ENCODE results near the gene ACOT8. TPM values are rescaled to one million over a fixed set of nuclear protein-coding genes. Genes with fewer than 3 reads are reported as not detected.

The ACOT8 gene
- total and polyA plus RNA-seq, 4 donors = 24.7 to 34.3 (median 31.9) TPM

DNA sequence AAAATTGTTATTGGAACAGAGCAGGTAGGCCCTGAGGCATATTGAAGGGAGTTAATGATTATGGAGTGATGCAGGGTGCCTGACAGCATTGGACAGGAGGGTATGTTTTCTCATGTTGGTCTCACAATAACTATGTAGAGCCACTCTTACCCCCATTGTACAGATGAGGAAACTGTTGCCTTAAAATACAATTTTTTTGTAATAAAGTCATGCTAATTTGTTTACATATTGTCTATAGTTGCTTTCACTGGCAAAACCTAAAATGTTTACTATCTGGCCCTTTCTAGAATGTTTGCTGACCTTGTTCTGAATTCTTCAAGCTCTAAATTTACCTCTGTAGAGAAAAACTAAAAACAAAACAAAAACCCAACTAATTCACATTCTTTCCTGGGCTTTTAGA, 5.7 kb downstream of the ACOT8 start:
- no peak for DNase-seq
- H3K9ac ChIP-seq (ENCODE audit: insufficient read depth in 1 of 2, low read length in 2 of 2) = no peak overlapping the region
- no peak for ATAC-seq (ENCODE audit: insufficient read depth, low FRiP score)
- peaks cover 2 to 25% (median 14%) of the 10 kb centered on the region in 4 donors for H3K36me3 ChIP-seq (ENCODE audit: control insufficient read depth in 4 of 4, insufficient read depth in 4 of 4, low read length in 4 of 4)
- no peak overlapping the region for H3K27ac ChIP-seq (ENCODE audit: low read depth in 1 of 2, low read length in 1 of 2)
- TF ChIP-seq, protein P1, sequence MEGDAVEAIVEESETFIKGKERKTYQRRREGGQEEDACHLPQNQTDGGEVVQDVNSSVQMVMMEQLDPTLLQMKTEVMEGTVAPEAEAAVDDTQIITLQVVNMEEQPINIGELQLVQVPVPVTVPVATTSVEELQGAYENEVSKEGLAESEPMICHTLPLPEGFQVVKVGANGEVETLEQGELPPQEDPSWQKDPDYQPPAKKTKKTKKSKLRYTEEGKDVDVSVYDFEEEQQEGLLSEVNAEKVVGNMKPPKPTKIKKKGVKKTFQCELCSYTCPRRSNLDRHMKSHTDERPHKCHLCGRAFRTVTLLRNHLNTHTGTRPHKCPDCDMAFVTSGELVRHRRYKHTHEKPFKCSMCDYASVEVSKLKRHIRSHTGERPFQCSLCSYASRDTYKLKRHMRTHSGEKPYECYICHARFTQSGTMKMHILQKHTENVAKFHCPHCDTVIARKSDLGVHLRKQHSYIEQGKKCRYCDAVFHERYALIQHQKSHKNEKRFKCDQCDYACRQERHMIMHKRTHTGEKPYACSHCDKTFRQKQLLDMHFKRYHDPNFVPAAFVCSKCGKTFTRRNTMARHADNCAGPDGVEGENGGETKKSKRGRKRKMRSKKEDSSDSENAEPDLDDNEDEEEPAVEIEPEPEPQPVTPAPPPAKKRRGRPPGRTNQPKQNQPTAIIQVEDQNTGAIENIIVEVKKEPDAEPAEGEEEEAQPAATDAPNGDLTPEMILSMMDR (IDR thresholded peaks at IDR 0.05; ENCODE audit: control extremely low read depth, extremely low read depth) = no peak
- peaks cover 0 to 6% (median 0%) of the 10 kb centered on the region in 4 donors for H3K9me3 ChIP-seq (ENCODE audit: control insufficient read depth in 4 of 4, insufficient read depth in 3 of 4, low read length in 3 of 4)
- H3K27me3 ChIP-seq (ENCODE audit: control insufficient read depth in 3 of 3, insufficient read depth in 3 of 3, low read length in 2 of 3) = no peaks in the 10 kb centered on the region
- peaks cover 0 to 12% (median 8%) of the 10 kb centered on the region in 5 donors for H3K4me1 ChIP-seq (ENCODE audit: control insufficient read depth in 5 of 5, insufficient read depth in 5 of 5, low read length in 5 of 5)
- H3K4me3 ChIP-seq = no peak overlapping the region

DNA sequence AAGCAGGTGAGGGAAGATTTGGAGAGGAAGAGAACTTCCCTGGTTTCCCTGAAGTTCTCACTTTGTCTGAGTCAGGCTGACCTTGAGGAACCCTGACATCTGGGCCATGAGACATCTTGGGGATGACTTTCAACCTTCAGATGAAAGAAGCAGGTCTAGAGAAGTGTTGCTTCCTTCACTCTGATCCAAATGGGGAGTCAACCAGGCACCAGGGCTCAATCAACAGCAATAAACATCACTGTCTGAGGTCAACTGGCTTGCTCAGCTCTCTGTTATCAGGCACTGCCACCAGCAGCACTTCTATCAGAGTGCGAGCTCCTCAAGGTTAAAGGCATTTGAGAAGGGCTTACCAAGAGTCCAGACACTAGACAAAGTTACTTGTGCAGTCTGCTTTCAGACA, 6.3 kb downstream of the ACOT8 start:
- DNase-seq = no peak
- peaks cover 0 to 6% (median 0%) of the 10 kb centered on the region in 4 donors for H3K9me3 ChIP-seq (ENCODE audit: control insufficient read depth in 4 of 4, insufficient read depth in 3 of 4, low read length in 3 of 4)
- peaks cover 0 to 8% (median 3%) of the 10 kb centered on the region in 5 donors for H3K4me1 ChIP-seq (ENCODE audit: control insufficient read depth in 5 of 5, insufficient read depth in 5 of 5, low read length in 5 of 5)
- no peaks in the 10 kb centered on the region for H3K27me3 ChIP-seq (ENCODE audit: control insufficient read depth in 3 of 3, insufficient read depth in 3 of 3, low read length in 2 of 3)
- H3K4me3 ChIP-seq = no peak overlapping the region
- peaks cover 7 to 30% (median 15%) of the 10 kb centered on the region in 4 donors for H3K36me3 ChIP-seq (ENCODE audit: control insufficient read depth in 4 of 4, insufficient read depth in 4 of 4, low read length in 4 of 4)
- no peak overlapping the region for H3K9ac ChIP-seq (ENCODE audit: insufficient read depth in 1 of 2, low read length in 2 of 2)
- 45 to 93% methylated on average over 1 of the region's 1 CpG for WGBS, 2 donors
- TF ChIP-seq, protein P1 (IDR thresholded peaks at IDR 0.05; ENCODE audit: control extremely low read depth, extremely low read depth) = no peak
- no peak for ATAC-seq (ENCODE audit: insufficient read depth, low FRiP score)
- H3K27ac ChIP-seq (ENCODE audit: low read depth in 1 of 2, low read length in 1 of 2) = no peak overlapping the region

DNA sequence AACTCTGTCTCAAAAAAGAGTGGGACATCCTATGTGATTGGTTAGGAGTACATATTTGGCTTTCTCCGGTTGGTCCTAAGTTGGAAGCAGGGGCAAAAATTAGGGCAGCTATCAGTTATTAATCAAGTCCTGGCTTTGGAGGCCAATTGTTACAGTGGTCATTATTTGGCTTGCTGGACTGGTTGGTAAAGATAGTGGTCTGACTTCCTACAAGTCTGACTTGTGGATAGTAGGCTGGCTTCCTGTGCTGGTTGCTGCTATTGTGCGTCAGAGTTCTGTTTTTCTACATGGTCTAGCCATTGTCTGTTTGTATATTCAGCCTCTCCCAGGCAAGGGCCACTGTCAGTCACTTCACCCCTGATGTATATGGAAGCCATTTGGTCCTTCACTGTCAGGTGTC, 7.0 kb downstream of the ACOT8 start:
- TF ChIP-seq, protein P1 (IDR thresholded peaks at IDR 0.05; ENCODE audit: control extremely low read depth, extremely low read depth) = no peak
- ATAC-seq (ENCODE audit: insufficient read depth, low FRiP score) (no peak), DNase-seq (no peak)
- H3K27ac ChIP-seq (ENCODE audit: low read depth in 1 of 2, low read length in 1 of 2) = no peak overlapping the region
- no peak overlapping the region for H3K9ac ChIP-seq (ENCODE audit: insufficient read depth in 1 of 2, low read length in 2 of 2)
- WGBS, 2 donors = 91 to 95% methylated on average over 2 of the region's 2 CpGs
- H3K36me3 ChIP-seq (ENCODE audit: control insufficient read depth in 4 of 4, insufficient read depth in 4 of 4, low read length in 4 of 4) = peaks cover 7 to 34% (median 15%) of the 10 kb centered on the region in 4 donors
- no peaks in the 10 kb centered on the region for H3K27me3 ChIP-seq (ENCODE audit: control insufficient read depth in 3 of 3, insufficient read depth in 3 of 3, low read length in 2 of 3)
- H3K4me1 ChIP-seq (ENCODE audit: control insufficient read depth in 5 of 5, insufficient read depth in 5 of 5, low read length in 5 of 5) = peaks cover 0 to 6% (median 0%) of the 10 kb centered on the region in 5 donors
- no peak overlapping the region for H3K4me3 ChIP-seq
- H3K9me3 ChIP-seq (ENCODE audit: control insufficient read depth in 4 of 4, insufficient read depth in 3 of 4, low read length in 3 of 4) = peaks cover 0 to 6% (median 0%) of the 10 kb centered on the region in 4 donors
